Nephron (organoid): Measurements from ENCODE around the gene GTF2H4.
"Not testable (repeated sequence)": the region's sequence is repeated elsewhere in the genome, so short reads cannot be mapped to it uniquely, and the experiment has no call there.

Experiments
- H3K27ac Mint-ChIP-seq, 3 experiments: 2 replicates each; pipeline ENCODE4 v1.8.0; 2020; ENCODE audit warnings: mixed read lengths in 3 of 3, mild to moderate bottlenecking in 2 of 3, moderate library complexity in 1 of 3
- H3K27me3 Mint-ChIP-seq: 2 replicates; pipeline ENCODE4 v1.8.0; 2021; ENCODE audit warnings: low read depth, mild to moderate bottlenecking, moderate library complexity, mixed read lengths
- H3K36me3 Mint-ChIP-seq: 2 replicates; pipeline ENCODE4 v1.8.0; 2020; ENCODE audit warnings: low read depth, mixed read lengths
- H3K4me1 Mint-ChIP-seq: 2 replicates; pipeline ENCODE4 v1.8.0; 2020; ENCODE audit warnings: mixed read lengths
- H3K4me3 Mint-ChIP-seq, 3 experiments: 2 replicates each; pipeline ENCODE4 v1.8.0; 2020; ENCODE audit warnings: mild to moderate bottlenecking in 3 of 3, mixed read lengths in 3 of 3, moderate library complexity in 2 of 3
- H3K9me3 Mint-ChIP-seq: 2 replicates; pipeline ENCODE4 v1.8.0; 2020; ENCODE audit warnings: mixed read lengths
- TF ChIP-seq, protein P1 (sequence below), 3 experiments: fragments of 200-600 bp; sonication (generic); IDR thresholded peaks; one replicate each; pipeline ENCODE4 v1.5.0; 2021; ENCODE audit warnings: antibody characterized with exemption in 3 of 3; ENCODE audit not compliant: unreplicated experiment in 3 of 3

GTF2H4 gene

GRCh38 chr6:30926644-30927043 lies 18.6 kb downstream of the GTF2H4 start:
- peaks cover 46% of the 10 kb centered on the region for H3K36me3 Mint-ChIP-seq
- H3K4me3 Mint-ChIP-seq = no peak overlapping the region
- TF ChIP-seq, protein P1, sequence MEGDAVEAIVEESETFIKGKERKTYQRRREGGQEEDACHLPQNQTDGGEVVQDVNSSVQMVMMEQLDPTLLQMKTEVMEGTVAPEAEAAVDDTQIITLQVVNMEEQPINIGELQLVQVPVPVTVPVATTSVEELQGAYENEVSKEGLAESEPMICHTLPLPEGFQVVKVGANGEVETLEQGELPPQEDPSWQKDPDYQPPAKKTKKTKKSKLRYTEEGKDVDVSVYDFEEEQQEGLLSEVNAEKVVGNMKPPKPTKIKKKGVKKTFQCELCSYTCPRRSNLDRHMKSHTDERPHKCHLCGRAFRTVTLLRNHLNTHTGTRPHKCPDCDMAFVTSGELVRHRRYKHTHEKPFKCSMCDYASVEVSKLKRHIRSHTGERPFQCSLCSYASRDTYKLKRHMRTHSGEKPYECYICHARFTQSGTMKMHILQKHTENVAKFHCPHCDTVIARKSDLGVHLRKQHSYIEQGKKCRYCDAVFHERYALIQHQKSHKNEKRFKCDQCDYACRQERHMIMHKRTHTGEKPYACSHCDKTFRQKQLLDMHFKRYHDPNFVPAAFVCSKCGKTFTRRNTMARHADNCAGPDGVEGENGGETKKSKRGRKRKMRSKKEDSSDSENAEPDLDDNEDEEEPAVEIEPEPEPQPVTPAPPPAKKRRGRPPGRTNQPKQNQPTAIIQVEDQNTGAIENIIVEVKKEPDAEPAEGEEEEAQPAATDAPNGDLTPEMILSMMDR (IDR thresholded peaks at IDR 0.05; ENCODE audit: unreplicated experiment in 3 of 3) = no peak

GRCh38 chr6:30927080-30927479 lies 19.1 kb downstream of the GTF2H4 start:
- H3K27me3 Mint-ChIP-seq, H3K9me3 Mint-ChIP-seq, H3K4me1 Mint-ChIP-seq, H3K4me3 Mint-ChIP-seq, H3K27ac Mint-ChIP-seq: not testable (repeated sequence)
- peaks cover 46% of the 10 kb centered on the region for H3K36me3 Mint-ChIP-seq

More at GRCh38 chr6:30926644-30927043, 18.6 kb downstream of the GTF2H4 start:
- peaks cover 4% of the 10 kb centered on the region for H3K9me3 Mint-ChIP-seq
- H3K27me3 Mint-ChIP-seq = no peaks in the 10 kb centered on the region
- H3K4me1 Mint-ChIP-seq = no peaks in the 10 kb centered on the region
- H3K27ac Mint-ChIP-seq = peak overlapping the region in 1 of 3 experiments; percentile 57

- Mint-ChIP-seq H3K4me3 (no peak overlapping the region), H3K27me3 (peaks cover 5% of the 10 kb centered on the region), H3K9me3 (peaks cover 4% of the 10 kb centered on the region), H3K4me1 (no peaks in the 10 kb centered on the region), H3K36me3 (peaks cover 31% of the 10 kb centered on the region), H3K27ac (no peak overlapping the region)
- TF ChIP-seq, protein P1 (IDR thresholded peaks at IDR 0.05; ENCODE audit: unreplicated experiment in 3 of 3) = no peak
Observed at GRCh38 chr6:30928677-30929076, 20.7 kb downstream of the GTF2H4 start.

DNA sequence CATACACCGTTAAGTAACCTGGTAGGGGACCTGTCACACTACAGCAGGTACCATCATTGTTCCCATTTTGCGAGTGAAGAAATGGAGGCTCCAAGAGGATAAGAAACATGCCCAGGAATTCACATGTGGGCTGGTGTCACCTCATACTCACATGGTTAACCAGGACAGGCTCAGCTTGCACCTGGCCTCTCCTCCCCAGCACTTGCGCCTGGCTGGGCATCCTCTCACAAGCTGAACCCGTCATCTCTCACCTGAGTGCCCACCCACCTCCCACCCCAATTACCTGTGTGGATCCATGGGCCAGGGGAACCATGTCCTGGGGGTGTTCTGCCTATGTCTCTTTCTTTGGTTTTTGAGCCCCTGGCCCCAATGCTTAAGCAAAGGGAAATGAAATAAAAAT lies 22.5 kb downstream of the GTF2H4 start:
- TF ChIP-seq, protein P1 (IDR thresholded peaks at IDR 0.05; ENCODE audit: unreplicated experiment in 3 of 3) = no peak
- Mint-ChIP-seq H3K36me3 (peaks cover 31% of the 10 kb centered on the region), H3K9me3 (peaks cover 4% of the 10 kb centered on the region)

GRCh38 chr6:30931272-30931671 lies 23.3 kb downstream of the GTF2H4 start:
- Mint-ChIP-seq H3K4me1 (peaks cover 3% of the 10 kb centered on the region), H3K36me3 (peaks cover 28% of the 10 kb centered on the region), H3K4me3 (no peak overlapping the region), H3K27me3 (peaks cover 22% of the 10 kb centered on the region), H3K27ac (peak overlapping the region in 1 of 3 experiments; percentile 77), H3K9me3 (peaks cover 4% of the 10 kb centered on the region)
- TF ChIP-seq, protein P1 (IDR thresholded peaks at IDR 0.05; ENCODE audit: unreplicated experiment in 3 of 3) = no peak

More for the DNA sequence above, 22.5 kb downstream of the GTF2H4 start:
- H3K4me3 Mint-ChIP-seq = no peak overlapping the region
- H3K27me3 Mint-ChIP-seq = peaks cover 18% of the 10 kb centered on the region
- H3K27ac Mint-ChIP-seq = no peak overlapping the region
- H3K4me1 Mint-ChIP-seq = no peaks in the 10 kb centered on the region

GRCh38 chr6:30931969-30932645 lies 24.1 kb downstream of the GTF2H4 start, which contains the start of gene SFTA2:
Gene SFTA2, minus strand, starts transcription at chr6:30932170. Its CDS starts 74 bp downstream, at chr6:30932096.
- TF ChIP-seq, protein P1 (IDR thresholded peaks at IDR 0.05; ENCODE audit: unreplicated experiment in 3 of 3) = no peak
- Mint-ChIP-seq H3K27ac (peak within 1 kb of the TSS in 1 of 3 experiments; percentile 77), H3K27me3 (peaks cover 30% of the 10 kb centered on the region), H3K4me3 (no peak within 1 kb of the TSS), H3K4me1 (peaks cover 8% of the 10 kb centered on the region), H3K9me3 (peaks cover 4% of the 10 kb centered on the region), H3K36me3 (peaks cover 22% of the 10 kb centered on the region)
